OCI-LY3 (cell line): ENCODE measurements around the gene GEN1.
A peak's percentile ranks its signal among the peaks of the same experiment; 100 is the strongest.

ENCODE experiments used
- H2AFZ ChIP-seq: fragments of 200-600, 300-600 bp; shearing (Covaris generic); 2 replicates; pipeline ENCODE4 v1.6.0; 2014; ENCODE audit warnings: antibody characterized with exemption, low read depth, low read length
- H3K27ac ChIP-seq: fragments of 200-600, 300-600 bp; sonication (generic); 2 replicates; pipeline ENCODE4 v1.5.1; 2014; ENCODE audit warnings: mild to moderate bottlenecking, low read length, moderate library complexity, mixed read lengths
- H3K27me3 ChIP-seq: fragments of 200-600, 300-600 bp; sonication (generic); 2 replicates; pipeline ENCODE4 v1.6.1; 2014; ENCODE audit warnings: low read depth, low read length, mixed read lengths
- H3K36me3 ChIP-seq: fragments of 200-600, 300-600 bp; sonication (generic); replicated peaks from 2 replicates; pipeline ENCODE3; 2014; ENCODE audit warnings: low read depth, low read length, mixed read lengths
- H3K4me1 ChIP-seq: fragments of 300-600, 200-600 bp; sonication (generic); 2 replicates; pipeline ENCODE4 v1.6.1; 2014; ENCODE audit warnings: low read length, mixed read lengths
- H3K4me2 ChIP-seq: fragments of 200-600, 300-600 bp; sonication (generic); 2 replicates; pipeline ENCODE4 v1.6.1; 2014; ENCODE audit warnings: low read length, mixed read lengths
- H3K4me3 ChIP-seq: fragments of 300-600, 200-600 bp; sonication (generic); 2 replicates; pipeline ENCODE4 v1.5.1; 2014; ENCODE audit warnings: antibody characterized with exemption, mild to moderate bottlenecking, low read length, moderate library complexity
- H3K79me2 ChIP-seq: fragments of 300-600, 200-600 bp; shearing (Covaris generic); 2 replicates; pipeline ENCODE4 v1.6.1; 2014; ENCODE audit warnings: mild to moderate bottlenecking, low read length, mixed read lengths
- H3K9ac ChIP-seq: fragments of 300-600, 200-600 bp; shearing (Covaris generic); 2 replicates; pipeline ENCODE4 v1.6.0; 2014; ENCODE audit warnings: mild to moderate bottlenecking, low read length, moderate library complexity
- H3K9me3 ChIP-seq: fragments of 200-600, 300-600 bp; shearing (Covaris generic); 2 replicates; pipeline ENCODE4 v1.6.1; 2014; ENCODE audit warnings: low read length, mixed read lengths; ENCODE audit not compliant: insufficient read depth
- H4K20me1 ChIP-seq: fragments of 200-600, 300-600 bp; sonication (generic); 2 replicates; pipeline ENCODE4 v1.6.1; 2016; ENCODE audit warnings: low read length, mixed read lengths; ENCODE audit not compliant: insufficient read depth
- CTCF ChIP-seq: fragments of 200-600, 300-600 bp; sonication (generic); IDR thresholded peaks from 2 replicates; pipeline ENCODE4 v1.5.1; 2014; ENCODE audit warnings: antibody characterized with exemption, low read length, low read depth
- EZH2phosphoT487 ChIP-seq: fragments of 200-600 bp; shearing (Covaris generic); IDR thresholded peaks from 2 replicates; pipeline ENCODE4 v1.6.1; 2018; ENCODE audit warnings: antibody characterized with exemption, mixed run types, low read depth

GEN1 gene

DNA sequence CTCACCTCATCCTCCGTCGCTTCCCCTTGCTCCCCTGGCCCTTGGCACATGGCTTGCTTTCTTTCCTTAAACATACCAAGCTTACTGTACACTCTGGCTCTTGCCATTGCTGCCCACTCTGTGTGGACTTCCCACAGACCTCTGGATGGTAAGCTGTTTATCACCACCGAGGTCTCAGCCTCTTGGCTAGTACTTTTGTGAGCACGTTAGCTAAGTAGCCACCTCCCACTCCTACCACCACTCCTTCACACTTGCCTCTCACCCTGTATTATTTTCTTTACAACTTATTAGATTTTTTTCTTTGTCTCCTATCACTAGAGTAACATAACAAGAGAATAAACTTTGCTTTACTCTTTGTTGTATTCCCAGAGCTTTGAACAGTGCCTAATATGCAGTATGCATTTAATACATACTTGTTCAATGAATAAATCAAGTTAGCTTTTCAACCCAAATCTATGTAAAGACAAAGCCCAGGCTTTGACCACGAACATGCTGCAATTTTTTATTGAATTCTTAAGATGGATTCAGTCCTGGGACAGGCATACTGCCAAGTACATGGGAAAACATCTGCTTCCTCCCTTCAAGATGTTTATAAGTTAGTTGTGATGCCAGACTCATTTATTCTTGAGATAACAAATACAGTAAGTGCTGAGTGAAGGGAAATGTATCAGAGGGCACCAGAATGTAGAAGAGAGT lies 37.3 kb downstream of the GEN1 start:
- Histone ChIP-seq H3K79me2 (no peaks in the 10 kb centered on the region), H4K20me1 (no peaks in the 10 kb centered on the region), H3K9me3 (no peaks in the 10 kb centered on the region), H3K27ac (peak overlapping the region; percentile 96), H3K36me3 (no peaks in the 10 kb centered on the region), H3K9ac (peak overlapping the region; percentile 35; the same call in 1 of the 2 replicates), H3K4me2 (peak overlapping the region; percentile 54), H3K4me1 (peaks cover 95% of the 10 kb centered on the region), H2AFZ (peak overlapping the region; percentile 25; the same call in 1 of the 2 replicates), H3K27me3 (no peaks in the 10 kb centered on the region), H3K4me3 (no peak overlapping the region)
- TF ChIP-seq EZH2phosphoT487 (no peak), CTCF (no peak)

GRCh38 chr2:17791817-17792130 lies 37.8 kb downstream of the GEN1 start:
- Histone ChIP-seq H4K20me1 (no peaks in the 10 kb centered on the region), H3K36me3 (no peaks in the 10 kb centered on the region), H3K9me3 (no peaks in the 10 kb centered on the region), H3K4me2 (peak overlapping the region; percentile 54), H3K4me1 (peaks cover 95% of the 10 kb centered on the region), H3K79me2 (no peaks in the 10 kb centered on the region), H3K27me3 (no peaks in the 10 kb centered on the region), H3K4me3 (no peak overlapping the region), H2AFZ (no peak overlapping the region), H3K9ac (peak overlapping the region; percentile 35; the same call in 1 of the 2 replicates), H3K27ac (peak overlapping the region; percentile 96)
- TF ChIP-seq EZH2phosphoT487 = no peak
- TF ChIP-seq CTCF = no peak

- H3K36me3 ChIP-seq = no peaks in the 10 kb centered on the region
Measured at GRCh38 chr2:17792515-17792914, 38.6 kb downstream of the GEN1 start.

DNA sequence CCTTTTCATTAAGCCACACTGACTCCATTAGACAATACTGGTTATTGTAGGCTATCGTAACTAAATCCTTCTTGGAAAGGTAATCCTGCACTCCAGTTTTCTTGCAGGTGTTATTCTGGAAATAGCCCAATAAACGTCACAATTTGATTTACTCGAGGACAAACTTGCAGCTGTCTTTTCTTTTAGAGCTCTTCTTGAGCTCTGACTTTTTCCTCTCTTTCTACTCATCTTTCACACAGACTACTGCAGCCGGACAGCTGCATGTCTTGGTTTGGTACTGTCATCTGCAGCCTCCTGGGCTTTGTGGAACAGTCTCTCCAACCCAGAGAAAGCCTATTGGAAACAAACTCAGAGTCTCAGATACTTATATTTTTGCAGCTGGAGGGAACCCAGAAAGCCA lies 39.4 kb downstream of the GEN1 start:
- Histone ChIP-seq H3K4me3 (peak overlapping the region; percentile 45), H4K20me1 (no peaks in the 10 kb centered on the region)

More at GRCh38 chr2:17792515-17792914, 38.6 kb downstream of the GEN1 start:
- Histone ChIP-seq H3K9ac (peak overlapping the region; percentile 74; the same call in 1 of the 2 replicates), H2AFZ (no peak overlapping the region), H3K9me3 (no peaks in the 10 kb centered on the region), H3K4me1 (peaks cover 88% of the 10 kb centered on the region), H3K27ac (peak overlapping the region; percentile 96), H3K79me2 (no peaks in the 10 kb centered on the region), H4K20me1 (no peaks in the 10 kb centered on the region), H3K27me3 (no peaks in the 10 kb centered on the region), H3K4me2 (peak overlapping the region; percentile 74), H3K4me3 (peak overlapping the region; percentile 45; the same call in 1 of the 2 replicates)
- TF ChIP-seq EZH2phosphoT487 = no peak
- no peak for TF ChIP-seq CTCF

More for the DNA sequence above, 39.4 kb downstream of the GEN1 start:
- Histone ChIP-seq H3K4me2 (peak overlapping the region; percentile 74), H3K79me2 (no peaks in the 10 kb centered on the region), H2AFZ (no peak overlapping the region), H3K9me3 (no peaks in the 10 kb centered on the region), H3K4me1 (peaks cover 81% of the 10 kb centered on the region), H3K9ac (peak overlapping the region; percentile 74), H3K27ac (peak overlapping the region; percentile 96), H3K27me3 (no peaks in the 10 kb centered on the region), H3K36me3 (no peaks in the 10 kb centered on the region)
- no peak for TF ChIP-seq EZH2phosphoT487
- no peak for TF ChIP-seq CTCF
